ENCODE measurements around the gene ECHS1.
"Not testable (repeated sequence)": the region's sequence is repeated elsewhere in the genome, so short reads cannot be mapped to it uniquely, and the experiment has no call there.

GRCh38 chr10:133376183-133376582 is 3.0 kb upstream of the ECHS1 start:
- TF ChIP-seq CTCF (IDR thresholded peaks at IDR 0.05; ENCODE audit: control extremely low read depth in 1 of 3, insufficient read depth in 1 of 3, low read depth in 1 of 3, low read length in 3 of 3); GABPA (IDR thresholded peaks at IDR 0.05; ENCODE audit: borderline replicate concordance, insufficient read depth, low read length): not testable (repeated sequence)
